HL-60 (cell line): ENCODE measurements around the gene FCHSD2.

Experiments
- DNase-seq, 2 experiments: peaks; one replicate each; pipeline ENCODE4 v3.0.0-alpha.2; 2010 to 2020; ENCODE audit warnings: low read depth in 1 of 2, low spot score in 1 of 2
- H3K27ac ChIP-seq: fragments of 250-450 bp; sonication (Bioruptor Pico); replicated peaks from 2 replicates; pipeline ENCODE4 v1.5.1; 2020; ENCODE audit warnings: mild to moderate bottlenecking, moderate library complexity
- H3K27me3 ChIP-seq: fragments of 250-450 bp; sonication (Bioruptor Pico); 2 replicates; pipeline ENCODE4 v1.5.1; 2021; ENCODE audit warnings: mild to moderate bottlenecking, moderate library complexity; ENCODE audit not compliant: insufficient read depth, poor library complexity, severe bottlenecking
- H3K4me3 ChIP-seq: replicated peaks from 2 replicates; pipeline ENCODE4 v1.5.1; 2011; ENCODE audit warnings: mild to moderate bottlenecking, control low read depth, low read length; ENCODE audit not compliant: insufficient read depth
- GABPA ChIP-seq: IDR thresholded peaks from 2 replicates; pipeline ENCODE4 v1.6.1; 2012; ENCODE audit warnings: low read depth
- POLR2AphosphoS5 ChIP-seq: IDR thresholded peaks from 2 replicates; pipeline ENCODE4 v1.6.1; 2012; ENCODE audit warnings: low read depth
- SPI1 ChIP-seq: IDR thresholded peaks from 2 replicates; pipeline ENCODE4 v1.6.1; 2012; ENCODE audit warnings: low read depth, mild to moderate bottlenecking, borderline replicate concordance
- TF ChIP-seq, protein P1 (sequence below): IDR thresholded peaks from one replicate; pipeline ENCODE4 v1.5.1; 2011; ENCODE audit warnings: low read length, control low read depth, inconsistent platforms; ENCODE audit not compliant: insufficient read depth
- TF ChIP-seq, protein P2 (sequence below): IDR thresholded peaks from 2 replicates; pipeline ENCODE4 v1.6.1; 2012; ENCODE audit warnings: low read depth; ENCODE audit not compliant: insufficient replicate concordance

Gene FCHSD2

DNA sequence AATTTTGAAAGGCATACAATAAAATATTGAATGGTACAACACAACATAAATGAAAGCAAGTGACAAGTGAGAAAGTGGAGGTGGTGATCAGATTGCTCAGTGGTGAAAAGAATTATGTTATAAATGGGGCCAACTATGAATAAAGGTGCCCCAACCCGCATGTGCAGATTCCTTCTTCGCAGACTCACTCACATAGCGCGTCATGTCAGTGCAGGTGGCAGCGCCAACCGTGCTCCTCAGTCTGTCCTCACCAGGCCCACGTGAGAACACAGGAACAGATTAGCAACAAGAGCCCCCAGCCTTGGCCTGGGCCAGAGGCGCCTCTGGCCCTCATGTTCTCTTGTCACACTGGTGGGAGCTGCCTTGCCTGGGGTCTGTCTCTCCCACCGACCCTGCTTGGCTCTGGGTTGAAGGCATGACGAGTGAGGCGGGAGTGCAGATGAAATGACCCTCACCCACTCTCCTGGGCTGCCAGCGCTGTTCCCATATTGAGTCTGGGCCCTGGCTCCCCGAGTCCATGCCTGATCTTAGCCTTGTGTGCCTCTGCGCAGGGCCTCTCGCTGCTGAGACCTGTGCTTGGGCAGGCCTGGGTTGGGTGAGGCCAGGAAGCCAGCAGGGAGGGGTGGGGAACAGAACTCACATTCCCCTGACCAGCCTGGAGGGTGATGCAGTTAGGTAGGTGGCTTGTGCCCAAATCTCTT, 321.5 kb downstream of the FCHSD2 start:
- TF ChIP-seq SPI1 (no peak), GABPA (no peak), POLR2AphosphoS5 (no peak; the same call in 1 of the 2 replicates)
- Histone ChIP-seq H3K4me3 (no peak overlapping the region), H3K27ac (no peak overlapping the region), H3K27me3 (no peaks in the 10 kb centered on the region)
- no peak for DNase-seq

DNA sequence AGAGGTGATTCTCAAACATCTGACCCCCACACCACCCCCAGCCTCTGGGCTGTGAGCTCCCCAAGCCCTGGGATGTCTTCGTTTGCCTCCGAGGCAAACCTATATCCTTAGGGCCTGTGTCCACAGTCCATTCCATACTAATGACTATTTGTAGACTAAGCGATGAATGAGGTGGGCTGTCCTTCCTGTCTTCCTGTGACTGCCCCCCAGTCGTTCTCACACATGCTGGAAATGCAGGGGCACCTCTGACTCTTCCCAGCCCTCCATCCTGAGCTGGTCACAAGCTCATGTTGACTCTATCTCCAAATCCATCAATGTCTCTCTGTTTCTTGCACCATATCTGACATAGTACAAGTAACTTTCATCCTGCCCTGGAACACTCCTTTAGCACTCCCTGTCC, 323.1 kb downstream of the FCHSD2 start:
- no peak overlapping the region for H3K4me3 ChIP-seq
- no peaks in the 10 kb centered on the region for H3K27me3 ChIP-seq
- no peak for TF ChIP-seq SPI1
- no peak for TF ChIP-seq GABPA
- no peak for TF ChIP-seq POLR2AphosphoS5
- no peak overlapping the region for H3K27ac ChIP-seq
- no peak for DNase-seq

DNA sequence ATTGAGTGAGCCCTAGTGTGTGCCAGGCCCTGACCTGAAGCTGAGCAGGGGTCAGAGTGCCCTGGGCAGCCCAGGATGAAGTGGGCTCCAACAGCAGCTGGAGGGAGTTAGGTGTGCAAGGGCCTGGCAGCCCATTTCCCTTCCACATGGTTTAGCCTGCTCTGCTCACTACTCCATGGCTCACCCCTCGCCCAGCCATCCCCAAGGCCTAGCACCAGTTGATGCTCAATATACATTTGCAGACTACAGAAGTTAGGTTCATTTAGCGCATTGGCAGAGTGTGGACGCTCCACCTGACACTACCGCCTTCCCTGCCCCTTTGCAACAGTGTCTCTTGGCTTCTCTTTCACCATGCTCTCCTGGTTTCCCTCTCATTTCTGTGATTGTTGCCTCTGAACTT, 324.2 kb downstream of the FCHSD2 start:
- TF ChIP-seq, protein P1, sequence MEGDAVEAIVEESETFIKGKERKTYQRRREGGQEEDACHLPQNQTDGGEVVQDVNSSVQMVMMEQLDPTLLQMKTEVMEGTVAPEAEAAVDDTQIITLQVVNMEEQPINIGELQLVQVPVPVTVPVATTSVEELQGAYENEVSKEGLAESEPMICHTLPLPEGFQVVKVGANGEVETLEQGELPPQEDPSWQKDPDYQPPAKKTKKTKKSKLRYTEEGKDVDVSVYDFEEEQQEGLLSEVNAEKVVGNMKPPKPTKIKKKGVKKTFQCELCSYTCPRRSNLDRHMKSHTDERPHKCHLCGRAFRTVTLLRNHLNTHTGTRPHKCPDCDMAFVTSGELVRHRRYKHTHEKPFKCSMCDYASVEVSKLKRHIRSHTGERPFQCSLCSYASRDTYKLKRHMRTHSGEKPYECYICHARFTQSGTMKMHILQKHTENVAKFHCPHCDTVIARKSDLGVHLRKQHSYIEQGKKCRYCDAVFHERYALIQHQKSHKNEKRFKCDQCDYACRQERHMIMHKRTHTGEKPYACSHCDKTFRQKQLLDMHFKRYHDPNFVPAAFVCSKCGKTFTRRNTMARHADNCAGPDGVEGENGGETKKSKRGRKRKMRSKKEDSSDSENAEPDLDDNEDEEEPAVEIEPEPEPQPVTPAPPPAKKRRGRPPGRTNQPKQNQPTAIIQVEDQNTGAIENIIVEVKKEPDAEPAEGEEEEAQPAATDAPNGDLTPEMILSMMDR = no peak
- TF ChIP-seq SPI1 (no peak), POLR2AphosphoS5 (no peak), GABPA (no peak)
- TF ChIP-seq, protein P2, sequence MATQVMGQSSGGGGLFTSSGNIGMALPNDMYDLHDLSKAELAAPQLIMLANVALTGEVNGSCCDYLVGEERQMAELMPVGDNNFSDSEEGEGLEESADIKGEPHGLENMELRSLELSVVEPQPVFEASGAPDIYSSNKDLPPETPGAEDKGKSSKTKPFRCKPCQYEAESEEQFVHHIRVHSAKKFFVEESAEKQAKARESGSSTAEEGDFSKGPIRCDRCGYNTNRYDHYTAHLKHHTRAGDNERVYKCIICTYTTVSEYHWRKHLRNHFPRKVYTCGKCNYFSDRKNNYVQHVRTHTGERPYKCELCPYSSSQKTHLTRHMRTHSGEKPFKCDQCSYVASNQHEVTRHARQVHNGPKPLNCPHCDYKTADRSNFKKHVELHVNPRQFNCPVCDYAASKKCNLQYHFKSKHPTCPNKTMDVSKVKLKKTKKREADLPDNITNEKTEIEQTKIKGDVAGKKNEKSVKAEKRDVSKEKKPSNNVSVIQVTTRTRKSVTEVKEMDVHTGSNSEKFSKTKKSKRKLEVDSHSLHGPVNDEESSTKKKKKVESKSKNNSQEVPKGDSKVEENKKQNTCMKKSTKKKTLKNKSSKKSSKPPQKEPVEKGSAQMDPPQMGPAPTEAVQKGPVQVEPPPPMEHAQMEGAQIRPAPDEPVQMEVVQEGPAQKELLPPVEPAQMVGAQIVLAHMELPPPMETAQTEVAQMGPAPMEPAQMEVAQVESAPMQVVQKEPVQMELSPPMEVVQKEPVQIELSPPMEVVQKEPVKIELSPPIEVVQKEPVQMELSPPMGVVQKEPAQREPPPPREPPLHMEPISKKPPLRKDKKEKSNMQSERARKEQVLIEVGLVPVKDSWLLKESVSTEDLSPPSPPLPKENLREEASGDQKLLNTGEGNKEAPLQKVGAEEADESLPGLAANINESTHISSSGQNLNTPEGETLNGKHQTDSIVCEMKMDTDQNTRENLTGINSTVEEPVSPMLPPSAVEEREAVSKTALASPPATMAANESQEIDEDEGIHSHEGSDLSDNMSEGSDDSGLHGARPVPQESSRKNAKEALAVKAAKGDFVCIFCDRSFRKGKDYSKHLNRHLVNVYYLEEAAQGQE = no peak
- DNase-seq = no peak
- Histone ChIP-seq H3K4me3 (no peak overlapping the region), H3K27ac (no peak overlapping the region), H3K27me3 (no peaks in the 10 kb centered on the region)

DNA sequence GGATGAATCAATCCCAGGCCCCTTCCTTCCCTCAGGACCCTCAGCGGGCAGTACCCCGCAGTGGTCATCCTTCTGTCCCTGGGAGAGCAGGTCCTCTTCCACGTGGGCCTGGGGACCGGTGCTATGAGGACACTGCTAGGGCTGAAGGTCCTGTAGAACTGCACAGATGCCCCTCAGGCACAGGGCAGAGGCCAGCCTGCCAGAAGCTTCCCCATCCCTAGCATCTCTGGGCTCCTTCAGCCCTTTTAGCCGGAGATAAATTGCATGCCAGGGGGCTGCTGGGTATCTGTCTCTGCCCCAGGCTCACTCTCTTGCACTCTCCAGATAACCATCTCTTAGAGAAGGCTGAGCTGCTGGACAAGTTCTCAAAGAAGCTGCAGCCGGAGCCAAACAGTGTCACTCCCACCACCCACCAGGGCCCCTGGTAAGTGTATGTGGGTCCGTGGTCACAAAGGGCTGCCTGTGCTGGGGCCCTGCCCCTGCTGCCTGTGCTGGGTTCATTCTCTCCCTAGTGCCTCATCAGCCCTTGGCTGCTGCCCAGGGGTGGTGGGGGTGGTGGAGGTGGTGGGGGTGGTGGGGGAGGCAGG, 325.6 kb downstream of the FCHSD2 start:
- H3K27me3 ChIP-seq = no peaks in the 10 kb centered on the region
- H3K27ac ChIP-seq = peak overlapping the region; percentile 100
- H3K4me3 ChIP-seq = peak overlapping the region; percentile 77
- peak in 1 of 2 experiments; percentile 67 for DNase-seq
- TF ChIP-seq, protein P1 = no peak
- no peak for TF ChIP-seq GABPA

DNA sequence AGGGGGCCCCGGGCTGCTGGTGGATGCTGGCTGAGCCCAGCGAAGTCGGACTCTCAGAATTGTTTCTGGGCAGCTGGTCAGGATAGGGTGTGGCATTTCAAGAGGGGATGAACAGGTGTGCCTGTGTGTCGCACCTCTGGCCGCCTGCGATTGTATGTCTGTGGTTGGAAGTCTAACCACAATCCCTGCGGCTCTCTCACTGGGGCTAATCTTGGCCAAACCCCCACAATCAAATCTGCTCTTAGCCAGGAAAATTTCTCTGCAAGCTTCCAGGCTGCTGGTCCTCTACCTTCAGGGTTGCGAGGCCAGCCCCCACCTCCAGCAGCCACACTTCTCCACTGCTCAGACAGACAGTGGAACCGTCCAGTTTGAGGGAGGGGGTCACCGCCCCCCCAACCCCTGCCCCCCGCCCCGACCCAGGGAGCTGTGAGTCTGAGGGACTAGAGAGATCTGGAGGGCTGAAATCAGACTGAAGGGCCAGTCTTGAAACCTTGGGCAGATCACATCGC, 327.0 kb downstream of the FCHSD2 start:
- no peak for TF ChIP-seq POLR2AphosphoS5
- TF ChIP-seq, protein P1 = no peak
- TF ChIP-seq SPI1 = no peak
- no peak for TF ChIP-seq GABPA
- TF ChIP-seq, protein P2 = no peak
- peak in 1 of 2 experiments; percentile 33 for DNase-seq
- H3K4me3 ChIP-seq = peak overlapping the region; percentile 77
- peak overlapping the region; percentile 100 for H3K27ac ChIP-seq
- no peaks in the 10 kb centered on the region for H3K27me3 ChIP-seq
